HL-60 (cell line): ENCODE data around the gene FCN1.

Experiments
- DNase-seq, 2 experiments: peaks; one replicate each; pipeline ENCODE4 v3.0.0-alpha.2; 2010 to 2020; ENCODE audit warnings: low read depth in 1 of 2, low spot score in 1 of 2
- H3K27ac ChIP-seq: fragments of 250-450 bp; sonication (Bioruptor Pico); replicated peaks from 2 replicates; pipeline ENCODE4 v1.5.1; 2020; ENCODE audit warnings: mild to moderate bottlenecking, moderate library complexity
- H3K27me3 ChIP-seq: fragments of 250-450 bp; sonication (Bioruptor Pico); 2 replicates; pipeline ENCODE4 v1.5.1; 2021; ENCODE audit warnings: mild to moderate bottlenecking, moderate library complexity; ENCODE audit not compliant: insufficient read depth, poor library complexity, severe bottlenecking
- H3K4me3 ChIP-seq: replicated peaks from 2 replicates; pipeline ENCODE4 v1.5.1; 2011; ENCODE audit warnings: mild to moderate bottlenecking, control low read depth, low read length; ENCODE audit not compliant: insufficient read depth
- GABPA ChIP-seq: IDR thresholded peaks from 2 replicates; pipeline ENCODE4 v1.6.1; 2012; ENCODE audit warnings: low read depth
- POLR2AphosphoS5 ChIP-seq: IDR thresholded peaks from 2 replicates; pipeline ENCODE4 v1.6.1; 2012; ENCODE audit warnings: low read depth
- SPI1 ChIP-seq: IDR thresholded peaks from 2 replicates; pipeline ENCODE4 v1.6.1; 2012; ENCODE audit warnings: low read depth, mild to moderate bottlenecking, borderline replicate concordance
- TF ChIP-seq, protein P1 (sequence below): IDR thresholded peaks from one replicate; pipeline ENCODE4 v1.5.1; 2011; ENCODE audit warnings: low read length, control low read depth, inconsistent platforms; ENCODE audit not compliant: insufficient read depth
- TF ChIP-seq, protein P2 (sequence below): IDR thresholded peaks from 2 replicates; pipeline ENCODE4 v1.6.1; 2012; ENCODE audit warnings: low read depth; ENCODE audit not compliant: insufficient replicate concordance

Gene FCN1

DNA sequence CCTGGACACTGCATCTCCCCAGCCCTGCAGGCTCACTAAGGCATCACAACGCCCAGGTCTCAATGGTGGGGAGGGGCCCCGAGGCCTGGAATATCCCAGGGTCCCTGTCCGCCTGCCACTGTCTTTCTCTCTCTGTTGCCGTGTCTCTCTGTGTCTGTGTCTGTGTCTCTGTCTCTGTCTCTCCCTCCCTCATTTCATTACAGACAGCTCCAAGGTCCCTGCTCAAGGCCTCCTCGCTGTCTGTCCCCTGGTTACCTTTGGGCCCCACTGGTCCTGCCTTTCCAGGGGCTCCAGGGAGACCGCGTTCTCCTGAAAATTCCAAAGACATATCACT, 3.2 kb downstream of the FCN1 start:
- Histone ChIP-seq H3K27me3 (no peaks in the 10 kb centered on the region), H3K4me3 (no peak overlapping the region), H3K27ac (no peak overlapping the region)
- TF ChIP-seq GABPA, result no peak
- TF ChIP-seq, protein P1, sequence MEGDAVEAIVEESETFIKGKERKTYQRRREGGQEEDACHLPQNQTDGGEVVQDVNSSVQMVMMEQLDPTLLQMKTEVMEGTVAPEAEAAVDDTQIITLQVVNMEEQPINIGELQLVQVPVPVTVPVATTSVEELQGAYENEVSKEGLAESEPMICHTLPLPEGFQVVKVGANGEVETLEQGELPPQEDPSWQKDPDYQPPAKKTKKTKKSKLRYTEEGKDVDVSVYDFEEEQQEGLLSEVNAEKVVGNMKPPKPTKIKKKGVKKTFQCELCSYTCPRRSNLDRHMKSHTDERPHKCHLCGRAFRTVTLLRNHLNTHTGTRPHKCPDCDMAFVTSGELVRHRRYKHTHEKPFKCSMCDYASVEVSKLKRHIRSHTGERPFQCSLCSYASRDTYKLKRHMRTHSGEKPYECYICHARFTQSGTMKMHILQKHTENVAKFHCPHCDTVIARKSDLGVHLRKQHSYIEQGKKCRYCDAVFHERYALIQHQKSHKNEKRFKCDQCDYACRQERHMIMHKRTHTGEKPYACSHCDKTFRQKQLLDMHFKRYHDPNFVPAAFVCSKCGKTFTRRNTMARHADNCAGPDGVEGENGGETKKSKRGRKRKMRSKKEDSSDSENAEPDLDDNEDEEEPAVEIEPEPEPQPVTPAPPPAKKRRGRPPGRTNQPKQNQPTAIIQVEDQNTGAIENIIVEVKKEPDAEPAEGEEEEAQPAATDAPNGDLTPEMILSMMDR, result no peak
- TF ChIP-seq, protein P2, sequence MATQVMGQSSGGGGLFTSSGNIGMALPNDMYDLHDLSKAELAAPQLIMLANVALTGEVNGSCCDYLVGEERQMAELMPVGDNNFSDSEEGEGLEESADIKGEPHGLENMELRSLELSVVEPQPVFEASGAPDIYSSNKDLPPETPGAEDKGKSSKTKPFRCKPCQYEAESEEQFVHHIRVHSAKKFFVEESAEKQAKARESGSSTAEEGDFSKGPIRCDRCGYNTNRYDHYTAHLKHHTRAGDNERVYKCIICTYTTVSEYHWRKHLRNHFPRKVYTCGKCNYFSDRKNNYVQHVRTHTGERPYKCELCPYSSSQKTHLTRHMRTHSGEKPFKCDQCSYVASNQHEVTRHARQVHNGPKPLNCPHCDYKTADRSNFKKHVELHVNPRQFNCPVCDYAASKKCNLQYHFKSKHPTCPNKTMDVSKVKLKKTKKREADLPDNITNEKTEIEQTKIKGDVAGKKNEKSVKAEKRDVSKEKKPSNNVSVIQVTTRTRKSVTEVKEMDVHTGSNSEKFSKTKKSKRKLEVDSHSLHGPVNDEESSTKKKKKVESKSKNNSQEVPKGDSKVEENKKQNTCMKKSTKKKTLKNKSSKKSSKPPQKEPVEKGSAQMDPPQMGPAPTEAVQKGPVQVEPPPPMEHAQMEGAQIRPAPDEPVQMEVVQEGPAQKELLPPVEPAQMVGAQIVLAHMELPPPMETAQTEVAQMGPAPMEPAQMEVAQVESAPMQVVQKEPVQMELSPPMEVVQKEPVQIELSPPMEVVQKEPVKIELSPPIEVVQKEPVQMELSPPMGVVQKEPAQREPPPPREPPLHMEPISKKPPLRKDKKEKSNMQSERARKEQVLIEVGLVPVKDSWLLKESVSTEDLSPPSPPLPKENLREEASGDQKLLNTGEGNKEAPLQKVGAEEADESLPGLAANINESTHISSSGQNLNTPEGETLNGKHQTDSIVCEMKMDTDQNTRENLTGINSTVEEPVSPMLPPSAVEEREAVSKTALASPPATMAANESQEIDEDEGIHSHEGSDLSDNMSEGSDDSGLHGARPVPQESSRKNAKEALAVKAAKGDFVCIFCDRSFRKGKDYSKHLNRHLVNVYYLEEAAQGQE, result no peak
- TF ChIP-seq POLR2AphosphoS5, result no peak
- no peak for TF ChIP-seq SPI1
- no peak for DNase-seq

GRCh38 chr9:134913713-134914500, 3.8 kb downstream of the FCN1 start:
- TF ChIP-seq, protein P2, result no peak
- TF ChIP-seq GABPA (no peak), POLR2AphosphoS5 (no peak), SPI1 (no peak)
- TF ChIP-seq, protein P1, result no peak
- DNase-seq, result no peak
- Histone ChIP-seq H3K27me3 (no peaks in the 10 kb centered on the region), H3K4me3 (no peak overlapping the region), H3K27ac (no peak overlapping the region)

DNA sequence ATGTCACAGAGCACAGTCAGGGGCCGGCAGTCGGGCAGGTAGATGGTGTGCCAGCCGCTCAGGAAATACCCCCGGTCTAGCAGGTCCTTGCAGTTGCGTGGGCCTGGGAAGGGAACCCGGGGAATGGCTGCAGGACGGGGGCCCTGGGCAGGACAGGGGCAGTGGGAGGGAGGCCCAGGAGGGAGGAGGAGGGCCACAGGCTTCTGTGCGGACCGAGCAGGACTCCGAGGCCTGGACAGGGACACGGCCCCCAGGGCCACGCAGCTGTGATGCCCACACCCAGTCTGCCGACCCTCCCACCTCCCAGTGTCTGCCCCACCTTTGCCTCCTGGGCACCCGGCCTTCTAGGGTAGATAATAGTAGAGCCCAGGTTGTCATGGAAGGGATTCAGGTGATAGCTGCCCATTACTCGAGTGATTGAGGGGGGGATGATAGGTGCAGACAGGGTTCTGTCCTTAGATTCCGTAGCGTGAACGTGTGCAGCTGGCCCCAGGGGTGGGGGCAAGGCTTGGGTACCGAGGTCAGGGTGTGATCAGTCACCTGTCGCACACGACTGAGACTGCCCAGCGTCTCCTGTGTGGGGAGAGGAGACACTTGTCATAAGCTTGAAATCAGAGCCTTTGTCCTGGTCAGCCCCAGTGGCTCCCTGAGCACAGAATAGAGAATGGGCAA, 4.5 kb downstream of the FCN1 start:
- H3K27me3 ChIP-seq, result no peaks in the 10 kb centered on the region
- TF ChIP-seq, protein P2, result no peak
- TF ChIP-seq SPI1, result no peak
- no peak for TF ChIP-seq POLR2AphosphoS5
- TF ChIP-seq GABPA, result no peak
- TF ChIP-seq, protein P1, result no peak
- no peak for DNase-seq
- H3K4me3 ChIP-seq, result no peak overlapping the region
- no peak overlapping the region for H3K27ac ChIP-seq
